ENCODE data around the gene SERPINB7. TPM values are rescaled to one million over a fixed set of nuclear protein-coding genes. Genes with fewer than 3 reads are reported as not detected.

SERPINB7 gene
- polyA plus RNA-seq, 1 of the 3 experiments (the other 2 are of a cell fraction) = 99.5 TPM

DNA sequence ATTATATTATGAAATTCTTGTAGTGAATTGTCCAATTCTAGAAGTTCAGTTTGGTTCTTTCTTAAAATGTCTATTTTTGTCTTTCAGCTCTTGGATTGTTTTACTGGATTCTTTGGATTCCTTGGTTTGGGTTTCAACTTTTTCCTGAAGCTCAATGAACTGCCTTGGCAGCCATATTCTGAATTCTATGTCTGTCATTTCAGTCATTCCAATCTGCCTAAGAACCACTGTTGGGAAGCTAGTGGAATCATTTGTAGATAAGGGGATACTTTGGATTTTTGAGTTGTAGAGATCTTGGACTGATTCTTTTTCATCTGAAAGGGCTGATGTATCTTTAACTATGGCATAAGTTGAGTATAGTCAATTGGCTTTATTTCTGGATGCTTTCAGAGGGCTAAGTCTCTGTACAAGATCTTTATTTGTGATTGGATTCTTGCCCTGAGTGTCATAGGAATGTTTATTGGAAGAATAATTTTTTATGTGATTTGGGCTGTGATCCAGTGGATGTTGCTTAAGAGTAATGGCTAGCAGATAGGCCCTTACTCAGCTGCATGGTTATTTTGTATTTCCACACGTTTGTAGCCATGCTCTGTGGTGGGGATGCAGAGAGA lies 42.3 kb downstream of the SERPINB7 start:
- H3K79me2 ChIP-seq (ENCODE audit: insufficient read depth) = no peaks in the 10 kb centered on the region
- peaks cover 9% of the 10 kb centered on the region for H3F3A ChIP-seq (replicated peaks; ENCODE audit: insufficient read depth)
- ChIA-PET CTCF (interaction anchor here (0.6 to 1.4 kb wide), 3 partner anchors 10 to 146 kb away, joined by 3 read pairs; no protein-coding TSS in a partner anchor), POLR2A (no interaction called here)
- H3K4me2 ChIP-seq = no peak overlapping the region
- H4K20me1 ChIP-seq (ENCODE audit: insufficient read depth) = no peaks in the 10 kb centered on the region
- no peak overlapping the region for H3K9ac ChIP-seq
- no peaks in the 10 kb centered on the region for H3K9me3 ChIP-seq
- no peaks in the 10 kb centered on the region for H3K36me3 ChIP-seq (replicated peaks in 1 of 2; ENCODE audit: control insufficient read depth in 1 of 2, insufficient read depth in 2 of 2, low read length in 1 of 2)
- 11% methylated on average over 1 of the region's 1 CpG for WGBS (ENCODE audit: low lambda C conversion rate)
- no peaks in the 10 kb centered on the region for H3K9me2 ChIP-seq
- H2AFZ ChIP-seq (ENCODE audit: low read depth) = no peak overlapping the region; the same call in 1 of the 2 replicates
- H3K4me3 ChIP-seq (ENCODE audit: low read depth in 2 of 2, low read length in 1 of 2) = no peak overlapping the region
- H3K27me3 ChIP-seq (ENCODE audit: insufficient read depth) = no peaks in the 10 kb centered on the region
- H3K27ac ChIP-seq (ENCODE audit: low read depth in 2 of 2, low read length in 1 of 2) = peak overlapping the region; percentile 19 to 77; a peak in 2 of 4 replicates
- peaks cover 0 to 7% of the 10 kb centered on the region in 2 experiments; a peak in 2 of 4 replicates for H3K4me1 ChIP-seq (ENCODE audit: control insufficient read depth in 1 of 2, insufficient read depth in 2 of 2, low read depth in 1 of 2, low read length in 1 of 2)
- DNase-seq = no peak
- no peak for TF ChIP-seq RFX5 (IDR thresholded peaks at IDR 0.05; ENCODE audit: low read length)
- no peak for TF ChIP-seq SMC3 (IDR thresholded peaks at IDR 0.05; ENCODE audit: low read depth, low read length)
- peak; percentile 50; the same call in 1 of the 2 replicates for TF ChIP-seq TEAD4 (IDR thresholded peaks at IDR 0.05; ENCODE audit: borderline replicate concordance, insufficient read depth)
- TF ChIP-seq RAD21 (IDR thresholded peaks at IDR 0.05; ENCODE audit: low read length) = no peak
- no peak for TF ChIP-seq POLR2AphosphoS5 (IDR thresholded peaks at IDR 0.05; ENCODE audit: low read depth, low read length)
- TF ChIP-seq GABPA (IDR thresholded peaks at IDR 0.05; ENCODE audit: low read depth) = no peak
- no peak for TF ChIP-seq NRF1 (IDR thresholded peaks at IDR 0.05; ENCODE audit: low read depth, low read length)
- no peak for TF ChIP-seq GATA2 (CRISPR knock-in tag; IDR thresholded peaks at IDR 0.05)
- TF ChIP-seq, protein P1, sequence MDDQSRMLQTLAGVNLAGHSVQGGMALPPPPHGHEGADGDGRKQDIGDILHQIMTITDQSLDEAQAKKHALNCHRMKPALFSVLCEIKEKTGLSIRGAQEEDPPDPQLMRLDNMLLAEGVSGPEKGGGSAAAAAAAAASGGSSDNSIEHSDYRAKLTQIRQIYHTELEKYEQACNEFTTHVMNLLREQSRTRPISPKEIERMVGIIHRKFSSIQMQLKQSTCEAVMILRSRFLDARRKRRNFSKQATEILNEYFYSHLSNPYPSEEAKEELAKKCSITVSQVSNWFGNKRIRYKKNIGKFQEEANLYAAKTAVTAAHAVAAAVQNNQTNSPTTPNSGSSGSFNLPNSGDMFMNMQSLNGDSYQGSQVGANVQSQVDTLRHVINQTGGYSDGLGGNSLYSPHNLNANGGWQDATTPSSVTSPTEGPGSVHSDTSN (IDR thresholded peaks at IDR 0.05) = peak; percentile 14; the same call in 1 of the 2 replicates
- TF ChIP-seq FOXM1 (IDR thresholded peaks at IDR 0.05; ENCODE audit: low read depth) = no peak
- peak; percentile 24; the same call in 1 of the 2 replicates for TF ChIP-seq JUND (IDR thresholded peaks at IDR 0.05)
- TF ChIP-seq, protein P2, sequence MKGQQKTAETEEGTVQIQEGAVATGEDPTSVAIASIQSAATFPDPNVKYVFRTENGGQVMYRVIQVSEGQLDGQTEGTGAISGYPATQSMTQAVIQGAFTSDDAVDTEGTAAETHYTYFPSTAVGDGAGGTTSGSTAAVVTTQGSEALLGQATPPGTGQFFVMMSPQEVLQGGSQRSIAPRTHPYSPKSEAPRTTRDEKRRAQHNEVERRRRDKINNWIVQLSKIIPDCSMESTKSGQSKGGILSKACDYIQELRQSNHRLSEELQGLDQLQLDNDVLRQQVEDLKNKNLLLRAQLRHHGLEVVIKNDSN (IDR thresholded peaks at IDR 0.05; ENCODE audit: borderline replicate concordance, low read depth) = no peak
- no peak for TF ChIP-seq ELF1 (IDR thresholded peaks at IDR 0.05)
- TF ChIP-seq NFIC (IDR thresholded peaks at IDR 0.05; ENCODE audit: borderline replicate concordance) = peak; percentile 11; the same call in 1 of the 2 replicates
- no peak for TF ChIP-seq SIN3A (IDR thresholded peaks at IDR 0.05; ENCODE audit: borderline replicate concordance, low read depth, low read length)
- TF ChIP-seq FOSL2 (IDR thresholded peaks at IDR 0.05; ENCODE audit: borderline replicate concordance, low read depth) = no peak
- no peak for TF ChIP-seq EZH2phosphoT487 (IDR thresholded peaks at IDR 0.05; ENCODE audit: borderline replicate concordance, low read depth)
- TF ChIP-seq TAF1 (IDR thresholded peaks at IDR 0.05; ENCODE audit: borderline replicate concordance, low read depth, low read length) = no peak
- TF ChIP-seq, protein P3, sequence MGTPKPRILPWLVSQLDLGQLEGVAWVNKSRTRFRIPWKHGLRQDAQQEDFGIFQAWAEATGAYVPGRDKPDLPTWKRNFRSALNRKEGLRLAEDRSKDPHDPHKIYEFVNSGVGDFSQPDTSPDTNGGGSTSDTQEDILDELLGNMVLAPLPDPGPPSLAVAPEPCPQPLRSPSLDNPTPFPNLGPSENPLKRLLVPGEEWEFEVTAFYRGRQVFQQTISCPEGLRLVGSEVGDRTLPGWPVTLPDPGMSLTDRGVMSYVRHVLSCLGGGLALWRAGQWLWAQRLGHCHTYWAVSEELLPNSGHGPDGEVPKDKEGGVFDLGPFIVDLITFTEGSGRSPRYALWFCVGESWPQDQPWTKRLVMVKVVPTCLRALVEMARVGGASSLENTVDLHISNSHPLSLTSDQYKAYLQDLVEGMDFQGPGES (IDR thresholded peaks at IDR 0.05; ENCODE audit: low read depth, low read length) = no peak
- TF ChIP-seq, protein P4, sequence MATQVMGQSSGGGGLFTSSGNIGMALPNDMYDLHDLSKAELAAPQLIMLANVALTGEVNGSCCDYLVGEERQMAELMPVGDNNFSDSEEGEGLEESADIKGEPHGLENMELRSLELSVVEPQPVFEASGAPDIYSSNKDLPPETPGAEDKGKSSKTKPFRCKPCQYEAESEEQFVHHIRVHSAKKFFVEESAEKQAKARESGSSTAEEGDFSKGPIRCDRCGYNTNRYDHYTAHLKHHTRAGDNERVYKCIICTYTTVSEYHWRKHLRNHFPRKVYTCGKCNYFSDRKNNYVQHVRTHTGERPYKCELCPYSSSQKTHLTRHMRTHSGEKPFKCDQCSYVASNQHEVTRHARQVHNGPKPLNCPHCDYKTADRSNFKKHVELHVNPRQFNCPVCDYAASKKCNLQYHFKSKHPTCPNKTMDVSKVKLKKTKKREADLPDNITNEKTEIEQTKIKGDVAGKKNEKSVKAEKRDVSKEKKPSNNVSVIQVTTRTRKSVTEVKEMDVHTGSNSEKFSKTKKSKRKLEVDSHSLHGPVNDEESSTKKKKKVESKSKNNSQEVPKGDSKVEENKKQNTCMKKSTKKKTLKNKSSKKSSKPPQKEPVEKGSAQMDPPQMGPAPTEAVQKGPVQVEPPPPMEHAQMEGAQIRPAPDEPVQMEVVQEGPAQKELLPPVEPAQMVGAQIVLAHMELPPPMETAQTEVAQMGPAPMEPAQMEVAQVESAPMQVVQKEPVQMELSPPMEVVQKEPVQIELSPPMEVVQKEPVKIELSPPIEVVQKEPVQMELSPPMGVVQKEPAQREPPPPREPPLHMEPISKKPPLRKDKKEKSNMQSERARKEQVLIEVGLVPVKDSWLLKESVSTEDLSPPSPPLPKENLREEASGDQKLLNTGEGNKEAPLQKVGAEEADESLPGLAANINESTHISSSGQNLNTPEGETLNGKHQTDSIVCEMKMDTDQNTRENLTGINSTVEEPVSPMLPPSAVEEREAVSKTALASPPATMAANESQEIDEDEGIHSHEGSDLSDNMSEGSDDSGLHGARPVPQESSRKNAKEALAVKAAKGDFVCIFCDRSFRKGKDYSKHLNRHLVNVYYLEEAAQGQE (IDR thresholded peaks at IDR 0.05; ENCODE audit: low read depth, low read length) = no peak
- TF ChIP-seq, protein P5, sequence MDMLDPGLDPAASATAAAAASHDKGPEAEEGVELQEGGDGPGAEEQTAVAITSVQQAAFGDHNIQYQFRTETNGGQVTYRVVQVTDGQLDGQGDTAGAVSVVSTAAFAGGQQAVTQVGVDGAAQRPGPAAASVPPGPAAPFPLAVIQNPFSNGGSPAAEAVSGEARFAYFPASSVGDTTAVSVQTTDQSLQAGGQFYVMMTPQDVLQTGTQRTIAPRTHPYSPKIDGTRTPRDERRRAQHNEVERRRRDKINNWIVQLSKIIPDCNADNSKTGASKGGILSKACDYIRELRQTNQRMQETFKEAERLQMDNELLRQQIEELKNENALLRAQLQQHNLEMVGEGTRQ (IDR thresholded peaks at IDR 0.05; ENCODE audit: borderline replicate concordance, low read depth, low read length) = no peak
- TF ChIP-seq RCOR1 (IDR thresholded peaks at IDR 0.05; ENCODE audit: low read length) = no peak
- no peak for TF ChIP-seq MXI1 (IDR thresholded peaks at IDR 0.05; ENCODE audit: low read depth, low read length)
- peak; percentile 47; the same call in 1 of the 2 replicates for TF ChIP-seq TCF12 (IDR thresholded peaks at IDR 0.05)
- TF ChIP-seq FOXJ3 (CRISPR knock-in tag; IDR thresholded peaks at IDR 0.05) = no peak
- no peak for TF ChIP-seq CHD2 (IDR thresholded peaks at IDR 0.05; ENCODE audit: low read length, partially characterized antibody)
- no peak for TF ChIP-seq MEF2A (IDR thresholded peaks at IDR 0.05; ENCODE audit: borderline replicate concordance, low read depth)

Measured in SK-N-SH (cell line).